HG02759 (cell line): ENCODE results near the gene KRT20.
"Not testable (repeated sequence)": the region's sequence is repeated elsewhere in the genome, so short reads cannot be mapped to it uniquely, and the experiment has no call there.

Experiments used
- ATAC-seq: cut with Tn5 transposase; IDR thresholded peaks from one replicate; pipeline ENCODE4 v1.9.1; 2021; ENCODE audit warnings: mild to moderate bottlenecking, moderate library complexity; ENCODE audit not compliant: unreplicated experiment

Gene KRT20, protein sequence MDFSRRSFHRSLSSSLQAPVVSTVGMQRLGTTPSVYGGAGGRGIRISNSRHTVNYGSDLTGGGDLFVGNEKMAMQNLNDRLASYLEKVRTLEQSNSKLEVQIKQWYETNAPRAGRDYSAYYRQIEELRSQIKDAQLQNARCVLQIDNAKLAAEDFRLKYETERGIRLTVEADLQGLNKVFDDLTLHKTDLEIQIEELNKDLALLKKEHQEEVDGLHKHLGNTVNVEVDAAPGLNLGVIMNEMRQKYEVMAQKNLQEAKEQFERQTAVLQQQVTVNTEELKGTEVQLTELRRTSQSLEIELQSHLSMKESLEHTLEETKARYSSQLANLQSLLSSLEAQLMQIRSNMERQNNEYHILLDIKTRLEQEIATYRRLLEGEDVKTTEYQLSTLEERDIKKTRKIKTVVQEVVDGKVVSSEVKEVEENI

DNA sequence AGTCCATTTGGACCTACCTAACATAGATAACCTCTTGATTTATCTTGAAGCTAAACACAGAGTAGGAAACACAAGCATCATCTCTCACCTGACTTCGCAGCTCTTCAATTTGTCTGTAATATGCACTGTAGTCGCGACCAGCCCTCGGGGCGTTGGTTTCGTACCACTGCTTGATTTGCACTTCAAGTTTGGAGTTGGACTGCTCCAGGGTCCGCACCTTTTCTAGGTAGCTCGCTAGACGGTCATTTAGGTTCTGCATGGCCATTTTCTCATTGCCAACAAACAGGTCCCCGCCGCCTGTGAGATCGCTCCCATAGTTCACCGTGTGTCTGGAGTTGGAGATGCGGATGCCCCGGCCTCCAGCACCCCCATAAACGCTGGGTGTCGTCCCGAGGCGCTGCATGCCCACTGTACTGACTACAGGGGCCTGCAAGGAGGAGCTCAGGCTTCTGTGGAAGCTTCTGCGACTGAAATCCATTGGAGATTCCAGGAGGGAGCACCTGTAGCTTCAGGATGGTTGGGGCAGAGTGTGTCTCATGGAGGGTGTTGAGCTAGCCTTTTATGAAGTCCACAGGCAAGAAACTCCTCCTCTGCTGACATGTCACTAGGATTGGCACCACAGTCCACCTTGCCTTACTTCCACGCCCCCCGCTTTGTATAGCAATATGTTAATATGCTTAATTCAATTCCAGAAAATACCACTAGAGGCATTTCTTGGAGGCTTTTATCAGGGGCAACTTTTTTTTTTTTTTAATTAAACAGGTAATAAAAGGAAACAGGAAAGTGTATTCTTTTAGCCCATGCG is at the start of gene KRT20:
Gene KRT20 (minus strand): TSS at position 535 of the 805 bp plus-strand sequence. CDS start 57 bp downstream, at position 478.
- ATAC-seq, result no peak

DNA sequence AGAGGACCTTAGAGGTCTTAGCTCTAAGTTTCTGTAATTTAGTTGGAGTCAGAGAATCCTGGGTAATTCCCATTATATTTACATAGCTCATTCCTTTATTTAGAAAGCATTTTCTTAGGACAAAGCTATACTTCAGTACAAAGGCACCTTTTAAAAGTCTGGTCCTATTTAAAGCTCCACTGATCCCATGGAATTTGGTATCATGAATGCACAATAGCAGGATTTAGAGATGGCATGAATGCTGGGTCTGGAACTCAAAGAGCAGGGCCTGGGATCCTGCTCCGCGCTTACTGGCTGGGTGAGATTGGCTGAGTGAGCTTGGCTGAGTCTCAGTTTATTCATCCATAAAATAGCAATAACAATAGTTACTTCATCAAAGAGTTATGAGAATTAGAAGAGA is 47.6 kb upstream of the KRT20 start:
- no peak for ATAC-seq

DNA sequence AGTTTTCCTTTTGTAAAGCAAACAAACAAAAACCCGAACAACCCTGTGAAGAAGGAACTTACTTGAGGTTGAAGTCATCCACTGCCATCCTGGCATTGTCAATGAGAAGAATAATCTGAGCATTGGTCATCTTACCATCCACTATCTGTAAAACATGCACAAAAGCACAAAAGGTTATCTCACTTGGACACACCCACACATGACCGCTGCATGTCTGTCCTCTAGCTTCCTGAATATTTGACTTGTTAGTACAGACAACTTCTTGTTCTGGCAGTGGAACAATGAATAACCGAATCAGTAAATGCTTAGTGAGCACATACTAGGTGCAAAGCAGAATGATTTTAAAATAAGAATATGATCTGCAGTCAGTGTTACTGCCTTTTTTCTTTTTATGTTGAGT is 46.3 kb upstream of the KRT20 start:
- no peak for ATAC-seq

DNA sequence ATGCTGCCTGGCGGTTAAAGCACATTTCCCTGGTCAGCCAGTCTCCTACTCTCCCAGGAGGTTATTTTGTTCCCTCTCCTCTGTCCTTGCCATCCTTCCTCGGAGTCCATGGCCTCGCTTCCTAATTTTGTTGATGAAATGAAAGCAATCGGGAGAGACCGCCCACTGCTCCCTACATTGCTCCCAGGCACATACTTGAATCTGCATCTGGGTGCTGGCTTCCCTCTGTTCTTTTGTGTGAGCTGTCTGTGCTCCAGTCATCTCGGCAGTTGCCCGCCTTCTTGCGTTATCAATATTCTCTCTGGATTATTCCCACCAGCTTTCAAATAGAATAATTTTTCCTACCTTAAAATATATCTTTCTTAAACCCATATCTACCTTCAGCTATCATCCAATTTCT is 41.3 kb upstream of the KRT20 start:
- ATAC-seq, result no peak

DNA sequence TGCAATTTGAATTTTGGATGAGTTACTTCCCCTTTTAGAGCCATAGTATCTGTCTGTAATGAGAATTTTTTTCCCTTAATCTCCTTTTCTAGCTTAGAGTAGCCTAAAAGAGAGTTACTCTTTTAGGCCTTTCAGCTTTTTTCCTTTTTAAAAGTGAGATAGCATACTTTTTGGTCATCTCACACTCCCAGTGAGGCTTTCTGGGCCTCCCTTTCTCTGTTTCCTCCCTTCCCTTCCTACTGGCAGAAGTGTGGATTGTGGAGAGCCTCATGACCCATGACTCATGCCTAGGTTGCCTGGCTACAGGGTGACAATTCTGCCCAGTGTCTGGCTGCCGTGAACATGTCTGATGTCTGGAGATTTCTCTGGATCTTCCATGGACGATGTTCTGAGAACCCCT is 37.2 kb upstream of the KRT20 start:
- ATAC-seq, result no peak

DNA sequence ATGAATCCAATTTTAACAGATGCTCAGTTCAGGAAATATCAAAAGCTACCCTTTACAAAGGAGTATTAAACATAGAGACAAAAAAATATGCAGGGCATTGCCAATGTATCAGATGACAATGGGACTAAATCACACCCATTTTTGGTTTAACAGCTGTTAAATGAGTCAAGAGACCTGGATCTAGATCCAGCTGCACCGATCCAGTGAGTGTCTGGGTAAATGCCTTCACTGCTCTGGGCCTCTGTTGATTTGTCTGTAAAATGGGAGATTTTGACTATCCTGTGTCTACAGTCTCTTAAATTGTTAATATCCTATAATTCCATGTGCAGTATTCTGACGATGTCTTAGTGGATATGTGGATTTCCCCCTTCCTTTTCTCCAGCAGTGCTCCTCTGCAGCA is 36.0 kb upstream of the KRT20 start:
- ATAC-seq, result no peak

DNA sequence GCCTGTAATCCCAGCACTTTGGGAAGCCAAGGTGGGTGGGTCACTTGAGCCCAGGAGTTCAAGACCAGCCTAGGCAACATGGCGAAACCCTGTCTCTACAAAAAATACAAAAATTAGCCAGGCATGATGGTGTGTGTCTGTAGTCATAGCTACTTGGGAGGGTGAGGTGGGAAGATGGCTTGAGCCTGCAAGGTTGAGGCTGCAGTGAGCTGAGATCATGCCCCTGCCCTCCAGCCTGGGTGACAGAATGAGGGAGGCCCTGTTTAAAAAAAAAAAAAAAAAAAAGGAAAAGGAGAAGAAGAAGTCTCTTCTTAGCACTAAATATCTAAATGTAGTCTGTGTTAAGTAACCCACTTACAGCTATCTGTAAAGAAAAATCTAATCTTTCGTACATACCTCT is 32.1 kb upstream of the KRT20 start:
- not testable (repeated sequence) for ATAC-seq

GRCh38 chr17:40916366-40916765 is 31.3 kb upstream of the KRT20 start:
- no peak for ATAC-seq

DNA sequence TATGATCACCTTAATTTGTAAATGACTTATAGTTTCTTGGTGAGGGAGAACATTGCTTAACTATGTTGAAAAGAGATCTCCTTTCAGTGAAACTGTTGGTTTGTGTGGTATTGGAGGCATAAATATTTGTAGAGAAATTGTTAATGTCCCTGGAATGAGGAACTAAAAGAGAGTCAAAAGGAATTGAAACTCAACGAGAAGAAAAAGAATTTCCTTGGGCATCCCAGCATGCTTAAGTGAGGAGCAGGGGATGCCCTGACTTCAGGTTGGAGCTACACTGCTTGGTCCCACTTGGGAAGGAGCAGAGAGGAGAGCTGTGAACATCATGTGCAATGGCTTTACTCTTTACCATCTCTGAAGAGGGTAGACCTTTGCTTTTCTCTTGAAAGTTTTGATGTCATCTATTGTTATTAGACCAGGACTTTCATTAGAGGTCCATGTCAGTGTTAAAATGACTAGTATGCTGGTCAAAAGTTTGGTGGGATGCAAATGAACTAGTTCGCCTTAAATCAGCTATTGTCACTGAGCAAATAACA is 30.7 kb upstream of the KRT20 start:
- ATAC-seq, result no peak

GRCh38 chr17:40915199-40915661 is 30.2 kb upstream of the KRT20 start:
- no peak for ATAC-seq

DNA sequence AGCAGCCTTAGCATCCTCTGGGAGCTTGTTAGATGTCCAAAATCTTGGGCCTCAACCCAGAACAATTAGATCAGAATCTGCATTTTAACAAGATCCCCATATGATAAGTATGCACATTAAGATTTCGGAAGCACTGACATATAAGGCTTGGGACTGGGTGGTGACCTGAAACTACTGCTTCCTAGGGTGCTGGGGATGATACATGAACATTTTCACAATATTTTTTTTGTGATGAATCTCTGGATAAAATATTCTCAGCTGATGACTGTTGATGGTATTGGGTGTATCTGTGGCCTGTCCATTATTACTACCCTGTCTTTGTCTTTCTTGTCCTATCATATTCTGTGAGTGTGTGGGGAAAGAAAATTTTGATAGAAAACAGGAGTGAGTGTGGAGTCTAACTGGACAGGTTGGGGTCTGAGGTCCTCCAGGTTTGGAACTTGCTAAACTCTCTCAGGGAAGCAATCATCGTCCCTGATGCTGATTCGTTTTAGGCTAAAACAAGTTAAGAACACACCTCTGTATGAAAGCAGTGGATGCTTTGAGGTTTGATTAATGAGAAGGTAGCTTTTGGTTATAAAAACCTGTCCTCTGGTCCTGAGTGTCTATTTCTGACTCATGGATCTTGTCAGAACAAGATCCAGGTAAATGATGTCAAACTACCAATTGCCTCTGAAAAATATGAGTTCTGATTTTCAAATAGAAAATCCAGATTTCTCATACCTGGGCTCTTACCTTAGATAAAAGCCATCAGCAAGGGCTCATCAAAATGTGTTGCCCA is 29.2 kb upstream of the KRT20 start:
- ATAC-seq, result no peak

DNA sequence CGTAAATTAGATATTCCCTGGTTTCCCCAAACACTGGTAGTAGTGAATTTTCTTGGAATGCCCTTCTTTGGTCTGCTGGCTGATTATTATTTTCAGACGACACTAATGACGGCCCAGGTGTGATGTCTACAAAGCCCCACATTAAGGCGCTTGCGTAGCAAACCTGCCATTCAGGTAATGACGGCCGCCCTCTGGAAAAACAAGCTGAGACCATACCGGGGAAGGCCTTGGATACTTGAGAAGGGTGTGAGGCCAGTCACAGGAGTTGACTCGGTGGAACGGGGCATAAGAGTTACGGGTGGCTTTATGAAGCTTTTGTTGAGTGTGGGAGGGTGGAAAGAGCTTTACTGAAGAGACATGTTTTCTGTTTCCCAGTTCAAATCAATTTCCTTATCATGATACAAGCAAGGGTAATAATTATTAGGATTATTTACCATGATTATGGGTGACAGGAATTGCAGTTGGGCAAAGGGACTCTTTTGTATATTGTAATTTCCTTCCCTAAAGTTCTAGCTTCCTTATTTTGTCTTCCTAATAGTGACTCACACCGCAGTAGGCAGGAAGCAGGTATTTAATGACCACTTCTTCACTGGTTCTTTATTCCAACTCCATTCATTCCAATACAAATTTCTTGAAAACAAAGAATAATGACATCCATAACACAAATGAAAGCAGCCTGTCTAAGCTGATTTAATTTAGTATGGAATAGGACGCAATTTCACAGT is 27.6 kb upstream of the KRT20 start:
- no peak for ATAC-seq

DNA sequence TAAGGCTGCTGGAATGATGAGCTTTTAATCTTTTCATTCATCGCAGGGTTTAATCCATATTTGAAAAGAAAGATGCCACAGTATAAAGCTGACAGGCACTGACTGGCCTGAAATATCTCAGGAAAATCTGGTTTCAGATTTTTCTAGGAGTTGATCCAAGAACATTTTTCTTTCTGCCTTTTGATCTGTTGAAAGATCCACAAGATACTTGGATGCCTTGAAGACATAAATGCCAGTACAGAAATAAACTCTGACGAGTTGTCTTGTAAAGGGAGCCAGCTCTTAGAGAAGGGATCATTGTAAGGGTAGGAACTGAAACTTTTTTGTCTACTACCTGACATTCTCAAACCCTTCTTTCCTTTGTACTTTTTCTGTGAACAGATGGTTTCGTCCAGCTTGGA is 25.4 kb upstream of the KRT20 start:
- no peak for ATAC-seq

- no peak for ATAC-seq
Measured at GRCh38 chr17:40909755-40910154, 24.7 kb upstream of the KRT20 start.

DNA sequence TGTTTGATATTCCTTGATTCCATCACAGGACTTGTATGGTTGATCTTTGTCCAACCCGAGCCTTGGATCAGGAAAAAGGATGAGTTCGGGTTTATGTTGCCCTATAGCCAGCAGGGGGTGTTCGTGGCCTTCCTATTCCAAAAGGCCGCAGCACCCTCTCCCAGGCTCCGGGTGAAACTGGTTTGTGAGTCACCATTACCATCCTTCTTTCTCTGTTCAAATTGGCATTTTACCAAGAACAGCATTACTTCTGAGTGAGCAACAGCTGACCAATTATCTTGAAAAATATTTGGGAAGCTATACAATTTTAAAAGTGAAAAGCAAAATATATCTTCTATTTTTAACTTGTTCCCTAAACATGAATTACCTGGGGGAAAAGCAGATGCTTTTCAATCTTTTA is 24.3 kb upstream of the KRT20 start:
- ATAC-seq, result no peak

DNA sequence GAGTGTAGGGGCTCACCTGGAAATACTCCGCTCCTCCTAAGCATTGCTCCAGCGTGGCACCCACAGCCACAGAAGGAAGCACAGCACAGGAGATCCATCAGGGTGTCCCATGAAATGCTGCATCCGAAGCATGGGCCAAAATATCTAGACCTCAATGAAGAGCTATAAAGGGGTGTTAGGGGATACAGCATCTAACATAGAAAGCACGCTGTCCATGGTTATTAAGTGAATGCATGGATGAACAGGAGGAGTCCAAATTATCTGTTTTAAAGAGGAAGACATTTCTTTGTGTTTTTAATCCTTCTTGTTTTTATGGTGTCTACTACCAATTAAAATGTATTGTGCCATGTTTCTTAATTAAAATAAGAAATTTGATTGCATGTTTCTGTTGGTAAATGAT is 21.6 kb upstream of the KRT20 start:
- ATAC-seq, result no peak

DNA sequence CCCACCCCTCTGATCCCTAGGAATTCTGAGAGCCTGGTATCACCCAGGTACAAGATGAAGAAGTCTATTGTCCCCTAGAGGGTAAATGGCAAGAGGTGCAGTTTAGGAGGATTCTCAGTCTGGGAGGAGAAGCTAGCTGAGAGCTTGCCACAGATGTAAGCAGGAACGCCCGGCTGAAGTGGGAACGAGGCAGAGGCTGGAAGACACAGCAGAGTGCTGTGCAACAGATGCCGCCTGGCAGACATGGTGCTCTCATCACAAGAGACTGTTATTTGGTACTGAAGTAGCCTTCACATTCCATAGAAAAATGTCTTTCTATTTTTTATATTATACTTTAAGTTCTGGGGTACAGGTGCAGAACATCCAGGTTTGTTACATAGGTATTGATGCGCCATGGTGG is 20.3 kb upstream of the KRT20 start:
- ATAC-seq, result no peak

DNA sequence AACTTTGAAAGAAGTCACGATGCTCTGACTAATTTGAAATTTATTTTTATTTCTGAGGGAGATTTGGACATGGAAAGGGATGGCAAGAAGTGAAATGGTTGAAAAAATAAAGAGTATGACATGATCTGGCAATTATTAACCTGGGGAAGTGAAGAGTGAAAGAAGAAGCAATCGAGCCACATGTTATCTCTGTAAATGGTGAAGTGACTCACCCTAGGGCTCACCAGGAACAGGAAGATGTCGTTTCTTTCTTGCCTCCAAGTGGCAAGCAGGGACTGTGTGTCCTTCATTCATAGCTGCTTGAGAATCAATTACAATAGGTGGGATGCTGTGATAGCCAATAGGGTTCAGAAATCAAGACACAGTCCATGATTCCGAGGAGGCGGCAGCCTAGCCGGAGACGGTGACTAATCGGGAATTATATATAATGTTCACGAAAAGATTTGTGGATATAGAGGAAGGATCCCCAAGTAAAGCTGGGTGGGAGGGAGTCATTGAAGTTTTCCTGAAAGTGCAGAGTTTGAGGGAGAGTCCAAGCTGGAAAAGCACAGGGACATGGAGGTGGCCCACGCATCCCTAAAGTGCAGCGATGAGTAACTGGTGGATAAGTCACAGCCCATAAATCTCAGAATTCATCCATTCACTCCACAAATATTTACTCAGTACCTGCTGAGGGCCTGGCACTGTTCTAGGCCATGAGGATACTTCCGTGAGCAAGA is 18.2 kb upstream of the KRT20 start:
- no peak for ATAC-seq

DNA sequence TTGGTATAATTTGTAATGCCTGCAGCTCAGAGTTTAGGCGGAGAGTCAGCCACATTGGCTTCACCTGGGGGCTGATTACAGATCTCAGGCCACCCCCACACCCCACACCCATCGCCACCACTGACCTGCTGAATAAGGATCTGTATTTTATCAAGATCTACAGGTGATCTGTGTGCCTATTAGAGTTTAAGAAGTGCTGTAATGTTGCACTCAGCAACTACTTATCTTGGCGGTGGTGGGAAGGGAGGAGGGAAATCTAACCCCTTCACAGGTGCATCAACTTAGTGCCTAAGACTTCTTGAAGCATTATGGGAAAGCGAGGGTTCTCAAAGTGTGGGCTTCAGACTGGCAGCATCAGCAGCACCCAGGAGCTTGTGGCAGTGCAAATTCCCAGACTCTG is 17.5 kb upstream of the KRT20 start:
- ATAC-seq, result no peak

DNA sequence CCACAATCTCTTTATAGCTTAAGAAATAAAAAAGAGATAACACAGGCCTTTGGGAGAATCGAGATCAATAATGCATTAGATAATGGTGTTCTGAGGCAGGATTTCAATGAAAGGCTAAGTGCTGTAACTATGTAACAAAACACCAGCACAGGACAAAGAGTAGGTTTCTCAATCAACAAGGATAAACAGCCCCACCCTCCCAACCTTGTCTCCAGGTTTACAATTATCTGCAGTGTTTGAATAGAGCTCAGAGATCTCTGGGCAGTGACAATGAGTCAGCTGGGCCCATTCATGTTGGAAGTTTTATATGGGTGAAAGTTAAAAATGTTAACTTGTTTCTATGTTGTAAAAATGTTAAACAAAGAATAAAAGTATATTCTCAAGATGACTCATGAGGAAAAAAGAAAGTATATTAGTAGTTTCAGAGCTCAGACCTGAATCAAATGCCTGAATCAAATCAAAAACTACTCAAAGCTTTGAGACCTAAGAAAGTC is 17.0 kb upstream of the KRT20 start:
- ATAC-seq, result no peak
